Measurements from ENCODE around the gene ATP9A. TPM values are rescaled to one million over a fixed set of nuclear protein-coding genes. Genes with fewer than 3 reads are reported as not detected.

ATP9A gene
- polyA plus RNA-seq, 3 donors, result 0.04 TPM; not detected in 2

GRCh38 chr20:51790256-51790655 lies 22.1 kb upstream of the ATP9A start:
- Histone ChIP-seq H3K9me3 (replicated peaks in 1 of 2; ENCODE audit: control insufficient read depth in 1 of 2, insufficient read depth in 1 of 2, low read length in 2 of 2) (no peaks in the 10 kb centered on the region), H2AFZ (ENCODE audit: insufficient read depth, low read depth, low read length, poor library complexity, severe bottlenecking) (no peak overlapping the region), H3K4me1 (ENCODE audit: control insufficient read depth in 1 of 2, insufficient read depth in 2 of 2, low read length in 2 of 2) (no peaks in the 10 kb centered on the region), H3K79me2 (ENCODE audit: insufficient read depth, low read length) (no peaks in the 10 kb centered on the region), H3K9ac (ENCODE audit: insufficient read depth, low read length, poor library complexity, severe bottlenecking) (no peak overlapping the region), H3K36me3 (replicated peaks in 1 of 2; ENCODE audit: control insufficient read depth in 1 of 2, insufficient read depth in 2 of 2, low read length in 2 of 2) (no peaks in the 10 kb centered on the region), H3K4me2 (replicated peaks; ENCODE audit: extremely low read depth, low read length, poor library complexity, severe bottlenecking) (no peak overlapping the region), H3K27me3 (ENCODE audit: control insufficient read depth in 2 of 2, insufficient read depth in 2 of 2, low read length in 2 of 2) (no peaks in the 10 kb centered on the region), H3K4me3 (replicated peaks in 1 of 3; ENCODE audit: low read depth in 2 of 3, low read length in 3 of 3) (no peak overlapping the region), H3K27ac (ENCODE audit: low read depth in 1 of 2, low read length in 2 of 2) (no peak overlapping the region), H4K20me1 (ENCODE audit: insufficient read depth, low read length) (no peaks in the 10 kb centered on the region)
- H3K9me3 Mint-ChIP-seq, result peaks cover 0 to 4% (median 0%) of the 10 kb centered on the region in 7 donors
- H3K36me3 Mint-ChIP-seq, result no peaks in the 10 kb centered on the region
- H3K4me1 Mint-ChIP-seq, result peaks cover 4% of the 10 kb centered on the region
- 93% methylated on average over 17 of the region's 17 CpGs for WGBS (ENCODE audit: insufficient coverage)
- TF ChIP-seq CTCF (IDR thresholded peaks at IDR 0.05), result no peak
- H3K27ac Mint-ChIP-seq, result no peak overlapping the region
- H3K4me3 Mint-ChIP-seq, result no peak overlapping the region
- no peak for DNase-seq
- intact Hi-C loops (cut with micrococcal nuclease), result no loop called here
- H3K27me3 Mint-ChIP-seq (ENCODE audit: low read depth in 3 of 3), result peaks cover 2 to 4% (median 4%) of the 10 kb centered on the region in 3 donors

- H3K27me3 Mint-ChIP-seq (ENCODE audit: low read depth in 3 of 3), result peaks cover 2 to 4% (median 4%) of the 10 kb centered on the region in 3 donors
- H3K4me3 Mint-ChIP-seq, result no peak overlapping the region
- H3K79me2 ChIP-seq (ENCODE audit: insufficient read depth, low read length), result no peaks in the 10 kb centered on the region
- H3K9me3 ChIP-seq (replicated peaks in 1 of 2; ENCODE audit: control insufficient read depth in 1 of 2, insufficient read depth in 1 of 2, low read length in 2 of 2), result no peaks in the 10 kb centered on the region
- H3K27me3 ChIP-seq (ENCODE audit: control insufficient read depth in 2 of 2, insufficient read depth in 2 of 2, low read length in 2 of 2), result no peaks in the 10 kb centered on the region
- no peak overlapping the region for H3K4me2 ChIP-seq (replicated peaks; ENCODE audit: extremely low read depth, low read length, poor library complexity, severe bottlenecking)
- H3K36me3 ChIP-seq (replicated peaks in 1 of 2; ENCODE audit: control insufficient read depth in 1 of 2, insufficient read depth in 2 of 2, low read length in 2 of 2), result no peaks in the 10 kb centered on the region
- intact Hi-C loops (cut with micrococcal nuclease), result no loop called here
- peaks cover 0 to 4% (median 0%) of the 10 kb centered on the region in 7 donors for H3K9me3 Mint-ChIP-seq
- H2AFZ ChIP-seq (ENCODE audit: insufficient read depth, low read depth, low read length, poor library complexity, severe bottlenecking), result no peak overlapping the region
- no peak for DNase-seq
- 33% methylated on average over 1 of the region's 2 CpGs for WGBS (ENCODE audit: insufficient coverage)
- no peak overlapping the region for H3K27ac ChIP-seq (ENCODE audit: low read depth in 1 of 2, low read length in 2 of 2)
- H4K20me1 ChIP-seq (ENCODE audit: insufficient read depth, low read length), result no peaks in the 10 kb centered on the region
- peaks cover 4% of the 10 kb centered on the region for H3K4me1 Mint-ChIP-seq
- no peak overlapping the region for H3K9ac ChIP-seq (ENCODE audit: insufficient read depth, low read length, poor library complexity, severe bottlenecking)
- no peak for TF ChIP-seq CTCF (IDR thresholded peaks at IDR 0.05)
- no peaks in the 10 kb centered on the region for H3K4me1 ChIP-seq (ENCODE audit: control insufficient read depth in 1 of 2, insufficient read depth in 2 of 2, low read length in 2 of 2)
- H3K4me3 ChIP-seq (replicated peaks in 1 of 3; ENCODE audit: low read depth in 2 of 3, low read length in 3 of 3), result no peak overlapping the region
- no peak overlapping the region for H3K27ac Mint-ChIP-seq
- no peaks in the 10 kb centered on the region for H3K36me3 Mint-ChIP-seq
These were observed 21.2 kb upstream of the ATP9A start for GRCh38 chr20:51789434-51789833.
